SU-DHL-6 (cell line): ENCODE data around the gene ADAM10.

Experiments
- EZH2phosphoT487 ChIP-seq: fragments of 200-600 bp; sonication (generic), shearing (Covaris generic); conservative IDR thresholded peaks from 2 replicates; pipeline ENCODE4 v1.6.1; 2018; ENCODE audit warnings: mild to moderate bottlenecking, antibody characterized with exemption, low read length, moderate library complexity, mixed read lengths
- TF ChIP-seq, protein P1 (sequence below): fragments of 200-600 bp; sonication (generic); IDR thresholded peaks from one replicate; pipeline ENCODE4 v1.5.1; 2017; ENCODE audit warnings: antibody characterized with exemption, mild to moderate bottlenecking, low read length, moderate library complexity; ENCODE audit not compliant: insufficient read depth, poor library complexity, severe bottlenecking

DNA sequence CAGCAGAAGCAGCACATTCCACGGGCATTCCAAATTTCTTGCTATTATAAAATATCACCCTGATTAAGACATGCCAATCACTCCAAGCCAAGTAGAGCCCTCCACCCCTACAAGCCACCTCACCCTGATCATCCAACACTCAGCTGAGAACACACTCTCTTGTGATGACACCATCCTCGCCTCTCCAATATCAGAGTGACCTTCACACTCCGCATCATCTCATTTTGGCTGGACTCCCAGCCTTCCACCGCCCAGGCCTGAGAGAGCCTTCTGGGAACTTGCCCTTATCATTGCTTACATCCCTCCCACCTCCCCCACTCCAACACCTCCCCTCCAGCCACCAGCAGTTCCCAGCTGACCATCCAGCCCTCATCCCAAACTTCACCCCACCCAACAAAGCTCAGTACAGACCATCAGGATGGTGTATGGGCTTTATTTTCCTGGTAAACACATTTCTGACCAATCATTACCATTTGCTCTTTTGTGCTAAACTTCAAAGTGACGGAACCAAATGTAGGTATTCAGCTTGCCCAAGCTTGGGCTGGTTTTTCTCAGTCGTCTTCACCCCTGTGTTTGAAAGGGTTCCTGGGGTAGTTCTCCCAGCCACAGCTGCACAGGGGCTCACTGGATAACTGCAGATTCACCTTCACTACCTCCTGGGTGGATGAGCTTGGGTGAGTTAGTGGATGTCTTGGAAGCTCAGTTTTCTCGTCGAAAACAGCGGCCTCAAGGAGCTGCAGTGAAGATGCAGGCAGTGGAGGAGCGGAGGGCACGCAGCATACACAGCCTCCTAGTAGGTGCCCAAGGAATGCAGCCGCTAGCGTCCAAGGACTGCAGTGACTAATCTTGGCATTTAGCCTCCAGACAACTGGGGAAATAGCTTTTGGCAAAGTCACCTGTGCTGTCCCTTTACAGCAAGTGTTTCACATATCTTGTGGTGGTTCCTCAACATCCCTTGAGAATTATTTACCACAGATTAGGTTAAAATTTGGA lies 202.6 kb downstream of the ADAM10 start:
- TF ChIP-seq, protein P1, sequence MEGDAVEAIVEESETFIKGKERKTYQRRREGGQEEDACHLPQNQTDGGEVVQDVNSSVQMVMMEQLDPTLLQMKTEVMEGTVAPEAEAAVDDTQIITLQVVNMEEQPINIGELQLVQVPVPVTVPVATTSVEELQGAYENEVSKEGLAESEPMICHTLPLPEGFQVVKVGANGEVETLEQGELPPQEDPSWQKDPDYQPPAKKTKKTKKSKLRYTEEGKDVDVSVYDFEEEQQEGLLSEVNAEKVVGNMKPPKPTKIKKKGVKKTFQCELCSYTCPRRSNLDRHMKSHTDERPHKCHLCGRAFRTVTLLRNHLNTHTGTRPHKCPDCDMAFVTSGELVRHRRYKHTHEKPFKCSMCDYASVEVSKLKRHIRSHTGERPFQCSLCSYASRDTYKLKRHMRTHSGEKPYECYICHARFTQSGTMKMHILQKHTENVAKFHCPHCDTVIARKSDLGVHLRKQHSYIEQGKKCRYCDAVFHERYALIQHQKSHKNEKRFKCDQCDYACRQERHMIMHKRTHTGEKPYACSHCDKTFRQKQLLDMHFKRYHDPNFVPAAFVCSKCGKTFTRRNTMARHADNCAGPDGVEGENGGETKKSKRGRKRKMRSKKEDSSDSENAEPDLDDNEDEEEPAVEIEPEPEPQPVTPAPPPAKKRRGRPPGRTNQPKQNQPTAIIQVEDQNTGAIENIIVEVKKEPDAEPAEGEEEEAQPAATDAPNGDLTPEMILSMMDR = no peak
- TF ChIP-seq EZH2phosphoT487 = no peak
